PC-3 (cell line): ENCODE results near the gene TEC.

Experiments
- EZH2 ChIP-seq: fragments of 300-600 bp; sonication (generic); IDR thresholded peaks from one replicate; pipeline ENCODE4 v1.6.1; 2017; ENCODE audit warnings: antibody characterized with exemption, mild to moderate bottlenecking, low read length; ENCODE audit not compliant: unreplicated experiment
- EZH2phosphoT487 ChIP-seq: fragments of 300-600 bp; sonication (generic); IDR thresholded peaks from 2 replicates; pipeline ENCODE4 v1.6.1; 2018; ENCODE audit warnings: mild to moderate bottlenecking, antibody characterized with exemption, low read length, borderline replicate concordance
- TF ChIP-seq, protein P1 (sequence below): fragments of 300-600 bp; sonication (generic); conservative IDR thresholded peaks from 2 replicates; pipeline ENCODE4 v1.5.1; 2017; ENCODE audit warnings: antibody characterized with exemption, low read depth, mild to moderate bottlenecking, low read length

DNA sequence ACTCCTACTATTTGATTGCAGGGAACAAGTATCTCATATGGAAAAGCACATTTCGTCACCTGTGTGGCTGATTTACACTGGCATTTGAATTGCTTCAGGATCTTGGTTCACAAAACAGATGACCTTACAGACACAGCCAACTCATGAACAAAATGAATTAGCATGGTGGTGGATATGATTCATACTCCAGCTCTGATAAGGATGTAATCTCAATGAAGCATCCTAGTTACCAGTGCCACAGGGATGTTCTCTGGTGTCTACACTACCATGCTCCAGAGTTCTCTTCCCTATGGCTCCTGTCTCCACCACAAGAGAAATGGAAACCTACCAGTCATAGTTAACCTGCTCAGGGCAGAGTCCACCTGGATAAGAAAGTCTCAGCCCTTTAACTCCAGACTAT lies 40.7 kb downstream of the TEC start:
- TF ChIP-seq, protein P1, sequence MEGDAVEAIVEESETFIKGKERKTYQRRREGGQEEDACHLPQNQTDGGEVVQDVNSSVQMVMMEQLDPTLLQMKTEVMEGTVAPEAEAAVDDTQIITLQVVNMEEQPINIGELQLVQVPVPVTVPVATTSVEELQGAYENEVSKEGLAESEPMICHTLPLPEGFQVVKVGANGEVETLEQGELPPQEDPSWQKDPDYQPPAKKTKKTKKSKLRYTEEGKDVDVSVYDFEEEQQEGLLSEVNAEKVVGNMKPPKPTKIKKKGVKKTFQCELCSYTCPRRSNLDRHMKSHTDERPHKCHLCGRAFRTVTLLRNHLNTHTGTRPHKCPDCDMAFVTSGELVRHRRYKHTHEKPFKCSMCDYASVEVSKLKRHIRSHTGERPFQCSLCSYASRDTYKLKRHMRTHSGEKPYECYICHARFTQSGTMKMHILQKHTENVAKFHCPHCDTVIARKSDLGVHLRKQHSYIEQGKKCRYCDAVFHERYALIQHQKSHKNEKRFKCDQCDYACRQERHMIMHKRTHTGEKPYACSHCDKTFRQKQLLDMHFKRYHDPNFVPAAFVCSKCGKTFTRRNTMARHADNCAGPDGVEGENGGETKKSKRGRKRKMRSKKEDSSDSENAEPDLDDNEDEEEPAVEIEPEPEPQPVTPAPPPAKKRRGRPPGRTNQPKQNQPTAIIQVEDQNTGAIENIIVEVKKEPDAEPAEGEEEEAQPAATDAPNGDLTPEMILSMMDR: no peak
- no peak for TF ChIP-seq EZH2phosphoT487
- no peak for TF ChIP-seq EZH2
